ENCODE measurements around the gene HIPK4. TPM values are rescaled to one million over a fixed set of nuclear protein-coding genes. Genes with fewer than 3 reads are reported as not detected.
A peak's percentile ranks its signal among the peaks of the same experiment; 100 is the strongest.

Gene HIPK4
- total and polyA plus RNA-seq, 2 of the 4 experiments (the other 2 are of a cell fraction) = 0.12 to 0.18 TPM

- H3K9me3 ChIP-seq (ENCODE audit: control insufficient read depth, insufficient read depth, low read length) = no peaks in the 10 kb centered on the region
- no TSS peak for BruUV-seq (replicated peaks)
- TF ChIP-seq CTCF (conservative IDR thresholded peaks at IDR 0.05; ENCODE audit: low read depth, low read length) = peak; percentile 91
- TF ChIP-seq MAFK (IDR thresholded peaks at IDR 0.05; ENCODE audit: low read depth, low read length) = no peak
- TF ChIP-seq RAD21 (IDR thresholded peaks at IDR 0.05; ENCODE audit: low read length) = peak; percentile 69
- peak; percentile 23; the same call in 1 of the 2 replicates for TF ChIP-seq USF2 (IDR thresholded peaks at IDR 0.05; ENCODE audit: low read depth, low read length)
- TF ChIP-seq RFX5 (IDR thresholded peaks at IDR 0.05; ENCODE audit: low read depth, low read length) = no peak
- peak; percentile 70 for TF ChIP-seq RCOR1 (IDR thresholded peaks at IDR 0.05; ENCODE audit: insufficient replicate concordance, low read length)
- TF ChIP-seq NFE2L2 (IDR thresholded peaks at IDR 0.05; ENCODE audit: low read depth, low read length) = no peak
- TF ChIP-seq SMC3 (IDR thresholded peaks at IDR 0.05; ENCODE audit: low read depth, low read length) = peak; percentile 80
- no peak for TF ChIP-seq CEBPB (IDR thresholded peaks at IDR 0.05; ENCODE audit: low read depth, low read length)
- TF ChIP-seq FOS (IDR thresholded peaks at IDR 0.05; ENCODE audit: low read depth, low read length) = peak; percentile 23; the same call in 1 of the 2 replicates
- TF ChIP-seq POLR2A (IDR thresholded peaks at IDR 0.05; ENCODE audit: low read depth, low read length) = peak; percentile 90
- TF ChIP-seq MXI1 (IDR thresholded peaks at IDR 0.05; ENCODE audit: borderline replicate concordance, low read depth, low read length) = peak; percentile 71; the same call in 1 of the 2 replicates
- peak; percentile 98 for TF ChIP-seq MAZ (IDR thresholded peaks at IDR 0.05; ENCODE audit: borderline replicate concordance, low read depth, low read length)
- peak; percentile 28; the same call in 1 of the 2 replicates for TF ChIP-seq CHD1 (IDR thresholded peaks at IDR 0.05; ENCODE audit: low read depth, low read length)
Measured at GRCh38 chr19:40420766-40421765, 31.1 kb upstream of the HIPK4 start.

More at GRCh38 chr19:40420766-40421765, 31.1 kb upstream of the HIPK4 start:
- 2% methylated on average over 27 of the region's 56 CpGs; no CpG with 5 or more reads in 1 of the 2 experiments for WGBS, 2 experiments (ENCODE audit: extremely low coverage in 2 of 2, insufficient read length in 1 of 2)
- Histone ChIP-seq H3K14ac (replicated peaks; ENCODE audit: low read depth, low read length) (peak overlapping the region; percentile 99), H4K5ac (ENCODE audit: low read depth, low read length) (peak overlapping the region; percentile 77), H3K18ac (ENCODE audit: low read depth, low read length) (peak overlapping the region; percentile 81), H3K9me1 (ENCODE audit: insufficient read depth, low read length) (peaks cover 4% of the 10 kb centered on the region), H3K4me3 (ENCODE audit: insufficient read depth, low read depth, low read length) (peak overlapping the region; percentile 52), H2AK9ac (replicated peaks; ENCODE audit: low read depth, low read length, poor library complexity) (peak overlapping the region; percentile 89), H2BK120ac (ENCODE audit: low read depth, low read length) (peak overlapping the region; percentile 98), H2BK15ac (ENCODE audit: low read depth, low read length) (peak overlapping the region; percentile 95; the same call in 2 of the 3 replicates), H2AFZ (replicated peaks; ENCODE audit: low read length, poor library complexity) (peak overlapping the region; percentile 100), H3K36me3 (ENCODE audit: control insufficient read depth, insufficient read depth, low read length) (peaks cover 12% of the 10 kb centered on the region), H3K23ac (ENCODE audit: low read depth, low read length) (peak overlapping the region; percentile 99), H3K9ac (ENCODE audit: low read depth, low read length) (peak overlapping the region; percentile 85), H4K8ac (ENCODE audit: low read depth in 2 of 2, low read length in 2 of 2) (peak overlapping the region; percentile 89 to 99), H4K91ac (ENCODE audit: insufficient read depth, low read depth, low read length) (peak overlapping the region; percentile 99), H3K4me2 (ENCODE audit: low read depth, low read length) (peak overlapping the region; percentile 67), H4K20me1 (ENCODE audit: insufficient read depth, low read length) (peaks cover 10% of the 10 kb centered on the region), H3K56ac (ENCODE audit: extremely low read depth, insufficient read depth, low read length) (peak overlapping the region; percentile 96), H3K27ac (ENCODE audit: insufficient read depth, low read length) (peak overlapping the region; percentile 97), H2BK5ac (ENCODE audit: low read depth, low read length, poor library complexity, severe bottlenecking) (peak overlapping the region; percentile 98), H2AK5ac (ENCODE audit: low read depth, low read length) (peak overlapping the region; percentile 89), H3K4ac (ENCODE audit: low read depth, low read length) (peak overlapping the region; percentile 98), H3K27me3 (ENCODE audit: control insufficient read depth, insufficient read depth, low read length) (no peaks in the 10 kb centered on the region), H2BK20ac (ENCODE audit: low read depth, low read length) (peak overlapping the region; percentile 78), H3K4me1 (ENCODE audit: control insufficient read depth, insufficient read depth, low read length) (peaks cover 9% of the 10 kb centered on the region), H3K79me1 (ENCODE audit: low read depth in 1 of 2, low read length in 2 of 2) (peaks cover 6 to 24% of the 10 kb centered on the region in 2 experiments; a peak in 2 of 4 replicates)
- peak; percentile 68 for ATAC-seq (ENCODE audit: low read depth)
- CTCF ChIA-PET = interaction anchor here (0.6 to 1.8 kb wide), 6 partner anchors 9 to 161 kb away, joined by 3 to 8 read pairs (median 4); no protein-coding TSS in a partner anchor
- in situ Hi-C loops (cut with MboI; ENCODE audit: low sequenced_read_pairs) = no loop called here
- DNase-seq = peak; percentile 92
- intact Hi-C loops (cut with micrococcal nuclease) = loop anchor here (1.0 to 10.0 kb wide), 5 partner anchors 43 to 226 kb away; partner anchors contain the start of genes C19orf47 and PLD3
- dilution Hi-C loops (cut with HindIII; ENCODE audit: low sequenced_read_pairs, unreplicated experiment) = no loop called here
- POLR2A ChIA-PET (ENCODE audit: unreplicated experiment) = interaction anchor here (0.5 to 0.8 kb wide), 5 partner anchors 10 to 194 kb away, joined by 3 read pairs; no protein-coding TSS in a partner anchor

Measured in IMR-90 (cell line).